IMR-90 (cell line): ENCODE measurements around the gene PPM1L. TPM values are rescaled to one million over a fixed set of nuclear protein-coding genes. Genes with fewer than 3 reads are reported as not detected.

Source experiments
- ATAC-seq: fragments of 200-7000 bp; cut with Tn5 transposase; 2 replicates; pipeline ENCODE4 v1.9.1; 2020; ENCODE audit warnings: low read depth, mild to moderate bottlenecking, moderate library complexity
- BruUV-seq: library from RNA; stranded (reverse); fragments of 400-500 nt; replicated peaks from 2 replicates; lab custom pipeline; 2021; lab: Mats Ljungman, UMichigan
- CTCF ChIA-PET: fragments of 300-600 bp; formaldehyde crosslinking; extraction: SDS; loops from one replicate; lab custom pipeline; 2021; ENCODE audit warnings: antibody characterized with exemption; lab: Yijun Ruan, JAX
- POLR2A ChIA-PET: fragments of 300-600 bp; sonication (Branson Sonifier 250); formaldehyde crosslinking; loops from one replicate; lab custom pipeline; 2022; ENCODE audit warnings: antibody characterized with exemption; ENCODE audit not compliant: unreplicated experiment; lab: Charles Lee
- DNase-seq: peaks from one replicate; pipeline ENCODE4 v3.0.0; 2013
- H2AFZ ChIP-seq: replicated peaks from 2 replicates; pipeline ENCODE3; 2013; ENCODE audit warnings: low read length, mild to moderate bottlenecking; ENCODE audit not compliant: poor library complexity
- H2AK5ac ChIP-seq: 2 replicates; pipeline ENCODE4 v1.6.1; 2013; ENCODE audit warnings: low read depth, low read length, inconsistent platforms
- H2AK9ac ChIP-seq: replicated peaks from 2 replicates; pipeline ENCODE3; 2013; ENCODE audit warnings: mild to moderate bottlenecking, low read depth, low read length, moderate library complexity; ENCODE audit not compliant: poor library complexity
- H2BK120ac ChIP-seq: 2 replicates; pipeline ENCODE4 v1.6.1; 2013; ENCODE audit warnings: low read depth, low read length, inconsistent platforms
- H2BK15ac ChIP-seq: 3 replicates; pipeline ENCODE4 v1.6.1; 2013; ENCODE audit warnings: low read depth, low read length, inconsistent platforms
- H2BK20ac ChIP-seq: 2 replicates; pipeline ENCODE4 v1.6.1; 2013; ENCODE audit warnings: low read depth, mild to moderate bottlenecking, inconsistent platforms, low read length, moderate library complexity
- H2BK5ac ChIP-seq: 2 replicates; pipeline ENCODE4 v1.6.1; 2013; ENCODE audit warnings: mild to moderate bottlenecking, low read depth, low read length, inconsistent platforms; ENCODE audit not compliant: poor library complexity, severe bottlenecking
- H3K14ac ChIP-seq: replicated peaks from 2 replicates; pipeline ENCODE4 v1.6.1; 2013; ENCODE audit warnings: low read depth, low read length, inconsistent platforms
- H3K18ac ChIP-seq: 2 replicates; pipeline ENCODE4 v1.6.1; 2013; ENCODE audit warnings: low read depth, low read length, control low read depth
- H3K23ac ChIP-seq: 2 replicates; pipeline ENCODE4 v1.6.1; 2013; ENCODE audit warnings: low read depth, low read length, inconsistent platforms
- H3K27ac ChIP-seq: 2 replicates; pipeline ENCODE4 v1.5.1; 2013; ENCODE audit warnings: mild to moderate bottlenecking, control low read depth, low read length; ENCODE audit not compliant: insufficient read depth
- H3K27me3 ChIP-seq: 2 replicates; pipeline ENCODE4 v1.6.1; 2013; ENCODE audit warnings: low read length; ENCODE audit not compliant: control insufficient read depth, insufficient read depth
- H3K36me3 ChIP-seq: 2 replicates; pipeline ENCODE4 v1.6.1; 2013; ENCODE audit warnings: low read length, mixed read lengths; ENCODE audit not compliant: control insufficient read depth, insufficient read depth
- H3K4ac ChIP-seq: 2 replicates; pipeline ENCODE4 v1.6.1; 2013; ENCODE audit warnings: low read depth, low read length, inconsistent platforms
- H3K4me1 ChIP-seq: 2 replicates; pipeline ENCODE4 v1.6.1; 2013; ENCODE audit warnings: low read length, mixed read lengths; ENCODE audit not compliant: control insufficient read depth, insufficient read depth
- H3K4me2 ChIP-seq: 2 replicates; pipeline ENCODE4 v1.6.1; 2013; ENCODE audit warnings: low read depth, mild to moderate bottlenecking, control low read depth, low read length, moderate library complexity
- H3K4me3 ChIP-seq: 2 replicates; pipeline ENCODE4 v1.5.1; 2013; ENCODE audit warnings: low read depth, mild to moderate bottlenecking, control low read depth, low read length, moderate library complexity; ENCODE audit not compliant: insufficient read depth
- H3K56ac ChIP-seq: 2 replicates; pipeline ENCODE4 v1.6.1; 2013; ENCODE audit warnings: low read length, inconsistent platforms; ENCODE audit not compliant: insufficient read depth; ENCODE audit errors: extremely low read depth
- H3K79me1 ChIP-seq, 2 experiments: 2 replicates each; pipeline ENCODE4 v1.6.1; 2013; ENCODE audit warnings: low read length in 2 of 2, inconsistent platforms in 1 of 2, low read depth in 1 of 2
- H3K9ac ChIP-seq: 2 replicates; pipeline ENCODE4 v1.6.1; 2013; ENCODE audit warnings: low read depth, low read length, control low read depth
- H3K9me1 ChIP-seq: 2 replicates; pipeline ENCODE4 v1.6.1; 2013; ENCODE audit warnings: low read length, inconsistent platforms; ENCODE audit not compliant: insufficient read depth
- H3K9me3 ChIP-seq: 2 replicates; pipeline ENCODE4 v1.6.1; 2013; ENCODE audit warnings: low read length; ENCODE audit not compliant: control insufficient read depth, insufficient read depth
- H4K20me1 ChIP-seq: 2 replicates; pipeline ENCODE4 v1.6.1; 2013; ENCODE audit warnings: low read length, inconsistent platforms; ENCODE audit not compliant: insufficient read depth
- H4K5ac ChIP-seq: 2 replicates; pipeline ENCODE4 v1.6.1; 2013; ENCODE audit warnings: mild to moderate bottlenecking, low read depth, low read length, control low read depth
- H4K8ac ChIP-seq, 2 experiments: 2 replicates each; pipeline ENCODE4 v1.6.1; 2013; ENCODE audit warnings: low read depth in 2 of 2, low read length in 2 of 2, control low read depth in 1 of 2, inconsistent platforms in 1 of 2
- H4K91ac ChIP-seq: 2 replicates; pipeline ENCODE4 v1.6.1; 2013; ENCODE audit warnings: low read depth, low read length, inconsistent platforms; ENCODE audit not compliant: insufficient read depth
- BHLHE40 ChIP-seq: fragments of 150-350 bp; IDR thresholded peaks from 2 replicates; pipeline ENCODE4 v1.6.1; 2016; ENCODE audit warnings: mild to moderate bottlenecking, low read depth, low read length
- CEBPB ChIP-seq: IDR thresholded peaks from 2 replicates; pipeline ENCODE4 v1.6.1; 2012; ENCODE audit warnings: low read depth, low read length, improper control_type of control experiment
- CHD1 ChIP-seq: IDR thresholded peaks from 2 replicates; pipeline ENCODE4 v1.6.1; 2012; ENCODE audit warnings: low read depth, low read length, improper control_type of control experiment
- FOS ChIP-seq: fragments of 150-350 bp; IDR thresholded peaks from 2 replicates; pipeline ENCODE4 v1.6.1; 2016; ENCODE audit warnings: low read depth, low read length
- MAFK ChIP-seq: IDR thresholded peaks from 2 replicates; pipeline ENCODE4 v1.6.1; 2012; ENCODE audit warnings: low read depth, low read length, improper control_type of control experiment
- MAZ ChIP-seq: IDR thresholded peaks from 2 replicates; pipeline ENCODE4 v1.6.1; 2012; ENCODE audit warnings: low read depth, mild to moderate bottlenecking, low read length, improper control_type of control experiment, moderate library complexity, borderline replicate concordance
- MXI1 ChIP-seq: IDR thresholded peaks from 2 replicates; pipeline ENCODE4 v1.6.1; 2012; ENCODE audit warnings: low read depth, mild to moderate bottlenecking, low read length, moderate library complexity, borderline replicate concordance
- NFE2L2 ChIP-seq: fragments of 150-350 bp; IDR thresholded peaks from 2 replicates; pipeline ENCODE4 v1.6.1; 2016; ENCODE audit warnings: low read depth, mild to moderate bottlenecking, low read length
- POLR2A ChIP-seq: IDR thresholded peaks from 2 replicates; pipeline ENCODE4 v1.6.1; 2012; ENCODE audit warnings: mild to moderate bottlenecking, low read depth, low read length
- RAD21 ChIP-seq: IDR thresholded peaks from 2 replicates; pipeline ENCODE4 v1.6.1; 2012; ENCODE audit warnings: low read length, improper control_type of control experiment
- RCOR1 ChIP-seq: IDR thresholded peaks from 2 replicates; pipeline ENCODE4 v1.6.1; 2012; ENCODE audit warnings: mild to moderate bottlenecking, low read length, improper control_type of control experiment; ENCODE audit not compliant: insufficient replicate concordance
- RFX5 ChIP-seq: IDR thresholded peaks from 2 replicates; pipeline ENCODE4 v1.8.0; 2012; ENCODE audit warnings: low read depth, mild to moderate bottlenecking, low read length, moderate library complexity
- SMC3 ChIP-seq: fragments of 150-350 bp; IDR thresholded peaks from 2 replicates; pipeline ENCODE4 v1.6.1; 2016; ENCODE audit warnings: low read depth, mild to moderate bottlenecking, antibody characterized with exemption, low read length, moderate library complexity
- WGBS, 2 experiments: methylation state at CpG; one replicate each; pipeline versions ENCODE4 v1.1.5 to v1.1.7; 2013; ENCODE audit warnings: missing lambda C conversion rate in 2 of 2; ENCODE audit not compliant: insufficient read length in 1 of 2; ENCODE audit errors: extremely low coverage in 2 of 2; 5-methylcytosine and 5-hydroxymethylcytosine counted together
- dilution Hi-C: fragments of 300-500 bp; cut with HindIII; formaldehyde crosslinking; loops from one replicate; pipeline ENCODE4 v1.14.3; 2018; ENCODE audit warnings: low sequenced_read_pairs; ENCODE audit not compliant: unreplicated experiment
- in situ Hi-C: fragments of 300-500 bp; cut with MboI; formaldehyde crosslinking; loops from 3 replicates; pipeline ENCODE4 v1.14.3; 2019; ENCODE audit warnings: low sequenced_read_pairs, inconsistent platforms, mixed read lengths
- intact Hi-C: fragments of 100-400 bp; cut with micrococcal nuclease; formaldehyde crosslinking; loops from 2 replicates; pipeline ENCODE4 v1.10.0; 2022
- polyA plus RNA-seq, 3 experiments: library from polyadenylated mRNA; depleted of rRNA; stranded (reverse); fragments of >200 nt; gene quantifications; 2 replicates each; pipeline ENCODE4 v1.2.3, GENCODE V29; 2012; ENCODE audit warnings: low replicate concordance in 1 of 3
- total RNA-seq: library from RNA; depleted of rRNA; stranded (reverse); fragments of >200 nt; gene quantifications from 2 replicates; pipeline ENCODE4 v1.2.3, GENCODE V29; 2012
- TF ChIP-seq, protein P1 (sequence below): fragments of 150-350 bp; IDR thresholded peaks from 2 replicates; pipeline ENCODE4 v1.6.1; 2017; ENCODE audit warnings: mild to moderate bottlenecking, antibody characterized with exemption, low read length, low read depth
- TF ChIP-seq, protein P2 (sequence below): fragments of 150-350 bp; IDR thresholded peaks from 2 replicates; pipeline ENCODE4 v1.6.1; 2016; ENCODE audit warnings: low read depth, mild to moderate bottlenecking, low read length, moderate library complexity, borderline replicate concordance
- TF ChIP-seq, protein P3 (sequence below): conservative IDR thresholded peaks from 2 replicates; pipeline ENCODE4 v1.5.1; 2012; ENCODE audit warnings: mild to moderate bottlenecking, low read depth, low read length, improper control_type of control experiment

Gene PPM1L
- total and polyA plus RNA-seq, 2 of the 4 experiments (the other 2 are of a cell fraction), result 0.14 to 0.18 TPM

DNA sequence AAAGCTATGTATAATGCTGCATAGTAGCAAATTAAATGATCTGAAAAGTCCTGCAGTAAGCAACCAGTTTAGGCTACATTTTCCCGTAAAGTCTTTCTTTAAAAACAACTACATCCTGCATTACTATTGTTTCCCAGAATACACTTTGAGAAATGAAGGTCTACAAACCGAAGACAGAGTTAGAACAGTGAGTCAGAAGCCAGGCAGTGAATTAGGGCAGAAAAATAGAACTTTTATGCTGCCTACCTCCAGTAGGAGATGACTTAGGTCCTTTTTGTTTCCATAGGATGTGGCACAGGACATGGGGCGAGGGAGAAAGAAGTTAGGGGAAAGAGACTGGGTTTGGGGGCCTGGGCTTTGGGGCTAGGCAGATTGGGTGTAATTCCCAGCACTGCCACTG is 127.3 kb downstream of the PPM1L start:
- H4K8ac ChIP-seq, result no peak overlapping the region
- H3K36me3 ChIP-seq, result no peaks in the 10 kb centered on the region
- ChIA-PET CTCF (interaction anchor here (0.7 kb wide), 1 partner anchor 123 kb away, joined by 3 read pairs; no protein-coding TSS in a partner anchor), POLR2A (no interaction called here)
- H2BK120ac ChIP-seq, result no peak overlapping the region
- no peaks in the 10 kb centered on the region; the same call in 1 of the 2 replicates for H3K4me1 ChIP-seq
- no peak overlapping the region for H3K4me2 ChIP-seq
- no peak for ATAC-seq
- no peak for DNase-seq
- H2BK5ac ChIP-seq, result no peak overlapping the region
- no peak overlapping the region for H2AFZ ChIP-seq
- in situ Hi-C loops (no loop called here), dilution Hi-C loops (no loop called here), intact Hi-C loops (no loop called here)
- H3K27me3 ChIP-seq, result no peaks in the 10 kb centered on the region
- H3K9me3 ChIP-seq, result no peaks in the 10 kb centered on the region
- BruUV-seq, result no TSS peak
- H3K9me1 ChIP-seq, result no peaks in the 10 kb centered on the region
- no peak overlapping the region for H2BK20ac ChIP-seq
- no peak overlapping the region for H2AK9ac ChIP-seq
- no peak overlapping the region for H4K5ac ChIP-seq
- no peak overlapping the region for H4K91ac ChIP-seq
- H3K9ac ChIP-seq, result no peak overlapping the region
- TF ChIP-seq RAD21 (no peak), CEBPB (no peak), POLR2A (no peak), RFX5 (no peak), RCOR1 (no peak), MAFK (no peak), MXI1 (no peak), MAZ (no peak), CHD1 (no peak), BHLHE40 (no peak), SMC3 (no peak), NFE2L2 (no peak), FOS (no peak)
- TF ChIP-seq, protein P1, sequence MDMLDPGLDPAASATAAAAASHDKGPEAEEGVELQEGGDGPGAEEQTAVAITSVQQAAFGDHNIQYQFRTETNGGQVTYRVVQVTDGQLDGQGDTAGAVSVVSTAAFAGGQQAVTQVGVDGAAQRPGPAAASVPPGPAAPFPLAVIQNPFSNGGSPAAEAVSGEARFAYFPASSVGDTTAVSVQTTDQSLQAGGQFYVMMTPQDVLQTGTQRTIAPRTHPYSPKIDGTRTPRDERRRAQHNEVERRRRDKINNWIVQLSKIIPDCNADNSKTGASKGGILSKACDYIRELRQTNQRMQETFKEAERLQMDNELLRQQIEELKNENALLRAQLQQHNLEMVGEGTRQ, result no peak
- TF ChIP-seq, protein P2, sequence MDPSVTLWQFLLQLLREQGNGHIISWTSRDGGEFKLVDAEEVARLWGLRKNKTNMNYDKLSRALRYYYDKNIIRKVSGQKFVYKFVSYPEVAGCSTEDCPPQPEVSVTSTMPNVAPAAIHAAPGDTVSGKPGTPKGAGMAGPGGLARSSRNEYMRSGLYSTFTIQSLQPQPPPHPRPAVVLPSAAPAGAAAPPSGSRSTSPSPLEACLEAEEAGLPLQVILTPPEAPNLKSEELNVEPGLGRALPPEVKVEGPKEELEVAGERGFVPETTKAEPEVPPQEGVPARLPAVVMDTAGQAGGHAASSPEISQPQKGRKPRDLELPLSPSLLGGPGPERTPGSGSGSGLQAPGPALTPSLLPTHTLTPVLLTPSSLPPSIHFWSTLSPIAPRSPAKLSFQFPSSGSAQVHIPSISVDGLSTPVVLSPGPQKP, result no peak
- TF ChIP-seq, protein P3, sequence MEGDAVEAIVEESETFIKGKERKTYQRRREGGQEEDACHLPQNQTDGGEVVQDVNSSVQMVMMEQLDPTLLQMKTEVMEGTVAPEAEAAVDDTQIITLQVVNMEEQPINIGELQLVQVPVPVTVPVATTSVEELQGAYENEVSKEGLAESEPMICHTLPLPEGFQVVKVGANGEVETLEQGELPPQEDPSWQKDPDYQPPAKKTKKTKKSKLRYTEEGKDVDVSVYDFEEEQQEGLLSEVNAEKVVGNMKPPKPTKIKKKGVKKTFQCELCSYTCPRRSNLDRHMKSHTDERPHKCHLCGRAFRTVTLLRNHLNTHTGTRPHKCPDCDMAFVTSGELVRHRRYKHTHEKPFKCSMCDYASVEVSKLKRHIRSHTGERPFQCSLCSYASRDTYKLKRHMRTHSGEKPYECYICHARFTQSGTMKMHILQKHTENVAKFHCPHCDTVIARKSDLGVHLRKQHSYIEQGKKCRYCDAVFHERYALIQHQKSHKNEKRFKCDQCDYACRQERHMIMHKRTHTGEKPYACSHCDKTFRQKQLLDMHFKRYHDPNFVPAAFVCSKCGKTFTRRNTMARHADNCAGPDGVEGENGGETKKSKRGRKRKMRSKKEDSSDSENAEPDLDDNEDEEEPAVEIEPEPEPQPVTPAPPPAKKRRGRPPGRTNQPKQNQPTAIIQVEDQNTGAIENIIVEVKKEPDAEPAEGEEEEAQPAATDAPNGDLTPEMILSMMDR, result no peak
- no peak overlapping the region for H3K4ac ChIP-seq
- no peak overlapping the region for H3K56ac ChIP-seq
- no peak overlapping the region for H3K18ac ChIP-seq
- H3K14ac ChIP-seq, result no peak overlapping the region
- no peaks in the 10 kb centered on the region for H4K20me1 ChIP-seq
- H3K27ac ChIP-seq, result no peak overlapping the region
- no peak overlapping the region for H3K4me3 ChIP-seq
- H3K79me1 ChIP-seq, result no peaks in the 10 kb centered on the region
- H2BK15ac ChIP-seq, result no peak overlapping the region
- H3K23ac ChIP-seq, result no peak overlapping the region
- no CpG with 5 or more reads among the region's 3 CpGs for WGBS, 2 experiments
- no peak overlapping the region for H2AK5ac ChIP-seq
